HepG2 (cell line): ENCODE results near the gene PCNP. TPM values are rescaled to one million over a fixed set of nuclear protein-coding genes. Genes with fewer than 3 reads are reported as not detected.

Experiments used
- AHR ChIP-seq: IDR thresholded peaks from 2 replicates; pipeline ENCODE4 v1.6.1; 2018; ENCODE audit warnings: missing genetic modification reagents, missing compliant biosample characterization
- ARNTL ChIP-seq: sonication (generic); formaldehyde crosslinking; IDR thresholded peaks from 2 replicates; pipeline ENCODE4 v1.4.0; 2020; ENCODE audit warnings: mild to moderate bottlenecking, missing genetic modification reagents
- GPN1 ChIP-seq: sonication (generic); formaldehyde crosslinking; IDR thresholded peaks from 2 replicates; pipeline ENCODE4 v1.5.1; 2020; ENCODE audit warnings: missing genetic modification reagents, borderline replicate concordance
- MYC ChIP-seq: sonication (generic); formaldehyde crosslinking; IDR thresholded peaks from 2 replicates; pipeline ENCODE4 v1.9.0; 2021; ENCODE audit warnings: missing genetic modification reagents, borderline replicate concordance
- PHF8 ChIP-seq: sonication (generic); formaldehyde crosslinking; IDR thresholded peaks from 2 replicates; pipeline ENCODE4 v1.5.0; 2020; ENCODE audit warnings: missing genetic modification reagents
- REST ChIP-seq, 2 experiments: IDR thresholded peaks; 2 replicates each; pipeline ENCODE4 v1.6.1; 2011 to 2012; ENCODE audit warnings: low read length in 2 of 2, borderline replicate concordance in 1 of 2, low read depth in 1 of 2, mild to moderate bottlenecking in 1 of 2, moderate library complexity in 1 of 2
- RNF219 ChIP-seq: sonication (generic); formaldehyde crosslinking; IDR thresholded peaks from 2 replicates; pipeline ENCODE4 v1.5.0; 2020; ENCODE audit warnings: mild to moderate bottlenecking, missing genetic modification reagents
- SALL1 ChIP-seq: sonication (generic); formaldehyde crosslinking; IDR thresholded peaks from 2 replicates; pipeline ENCODE4 v1.8.0; 2022; ENCODE audit warnings: mild to moderate bottlenecking, missing genetic modification reagents
- TCF7 ChIP-seq: sonication (generic); IDR thresholded peaks from 2 replicates; pipeline ENCODE4 v1.6.1; 2016; ENCODE audit warnings: antibody characterized with exemption, low read depth
- TEAD3 ChIP-seq: optimal IDR thresholded peaks from 2 replicates; pipeline ENCODE3; 2016; ENCODE audit warnings: borderline replicate concordance
- ZBTB10 ChIP-seq: sonication (generic); formaldehyde crosslinking; IDR thresholded peaks from 2 replicates; pipeline ENCODE4 v1.4.0; 2020; ENCODE audit warnings: missing genetic modification reagents, borderline replicate concordance
- ZNF24 ChIP-seq: fragments of 450-650 bp; IDR thresholded peaks from 2 replicates; pipeline ENCODE4 v1.6.1; 2017; ENCODE audit warnings: antibody characterized with exemption, mild to moderate bottlenecking
- ZNF274 ChIP-seq: sonication (generic); formaldehyde crosslinking; IDR thresholded peaks from 2 replicates; pipeline ENCODE4 v1.5.1; 2020; ENCODE audit warnings: mild to moderate bottlenecking, missing genetic modification reagents
- ZNF317 ChIP-seq: sonication (generic); formaldehyde crosslinking; IDR thresholded peaks from 2 replicates; pipeline ENCODE4 v1.5.0; 2020; ENCODE audit warnings: mild to moderate bottlenecking, missing genetic modification reagents
- ZNF44 ChIP-seq: sonication (generic); formaldehyde crosslinking; IDR thresholded peaks from 2 replicates; pipeline ENCODE4 v1.5.1; 2020; ENCODE audit warnings: mild to moderate bottlenecking, missing genetic modification reagents
- ZNF550 ChIP-seq: sonication (generic); formaldehyde crosslinking; IDR thresholded peaks from 2 replicates; pipeline ENCODE4 v1.4.0; 2020; ENCODE audit warnings: mild to moderate bottlenecking, missing genetic modification reagents, borderline replicate concordance
- ZNF703 ChIP-seq: sonication (generic); formaldehyde crosslinking; IDR thresholded peaks from 2 replicates; pipeline ENCODE4 v1.5.1; 2020; ENCODE audit warnings: missing genetic modification reagents, mild to moderate bottlenecking, moderate library complexity, borderline replicate concordance
- polyA plus RNA-seq, 8 experiments: library from polyadenylated mRNA; depleted of rRNA in 3 of 8; stranded (reverse) in 7 of 8; unstranded in 1 of 8; fragments of >200 nt; fragmentation: Illumina TruSeq in 4 of 8; extraction: Trizol in 4 of 8; gene quantifications; 2 replicates each; pipeline versions ENCODE4 v1.2.1 to v1.2.3, GENCODE V29; 2011 to 2016; ENCODE audit warnings: low read depth in 4 of 8, missing spikeins in 1 of 8, mixed read lengths in 1 of 8; ENCODE audit not compliant: insufficient read depth in 1 of 8
- total RNA-seq, 5 experiments: library from RNA; depleted of rRNA; stranded (reverse); fragments of >200 nt; fragmentation: Illumina TruSeq; extraction: Trizol; gene quantifications; 2 replicates each; pipeline ENCODE4 v1.2.3, GENCODE V29; 2016; ENCODE audit warnings: low read depth in 1 of 5
- TF ChIP-seq, protein P1 (sequence below): sonication (generic); formaldehyde crosslinking; IDR thresholded peaks from 2 replicates; pipeline ENCODE4 v1.8.0; 2022; ENCODE audit warnings: mild to moderate bottlenecking, missing genetic modification reagents, borderline replicate concordance

The PCNP gene
- total and polyA plus RNA-seq, 2 of the 13 experiments (the other 11 are each of a cell fraction or from before 2014, with no cell fraction given): 44.1 to 78.2 TPM

GRCh38 chr3:101573449-101574387 lies at the start of gene PCNP (continued):
- peak in 1 of 2 experiments; percentile 44; a peak in 1 of 4 replicates for TF ChIP-seq REST (IDR thresholded peaks at IDR 0.05; ENCODE audit: borderline replicate concordance in 1 of 2, low read depth in 1 of 2, low read length in 2 of 2)
- peak; percentile 97 for TF ChIP-seq TEAD3 (CRISPR knock-in tag)
- TF ChIP-seq ZBTB10 (CRISPR knock-in tag): no peak
- TF ChIP-seq, protein P1, sequence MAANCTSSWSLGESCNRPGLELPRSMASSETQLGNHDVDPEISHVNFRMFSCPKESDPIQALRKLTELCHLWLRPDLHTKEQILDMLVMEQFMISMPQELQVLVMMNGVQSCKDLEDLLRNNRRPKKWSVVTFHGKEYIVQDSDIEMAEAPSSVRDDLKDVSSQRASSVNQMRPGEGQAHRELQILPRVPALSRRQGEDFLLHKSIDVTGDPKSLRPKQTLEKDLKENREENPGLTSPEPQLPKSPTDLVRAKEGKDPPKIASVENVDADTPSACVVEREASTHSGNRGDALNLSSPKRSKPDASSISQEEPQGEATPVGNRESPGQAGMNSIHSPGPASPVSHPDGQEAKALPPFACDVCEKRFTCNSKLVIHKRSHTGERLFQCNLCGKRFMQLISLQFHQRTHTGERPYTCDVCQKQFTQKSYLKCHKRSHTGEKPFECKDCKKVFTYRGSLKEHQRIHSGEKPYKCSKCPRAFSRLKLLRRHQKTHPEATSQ (CRISPR knock-in tag): peak; percentile 95; the same call in 1 of the 2 replicates
- peak; percentile 20; the same call in 1 of the 2 replicates for TF ChIP-seq ZNF274 (CRISPR knock-in tag)
- no peak for TF ChIP-seq RNF219
- TF ChIP-seq ARNTL (CRISPR knock-in tag): 0 out of 2 replicates have a peak, but pooled peaks have one; percentile 38
- TF ChIP-seq ZNF317 (CRISPR knock-in tag): peak; percentile 77; the same call in 1 of the 2 replicates
- TF ChIP-seq MYC (CRISPR knock-in tag): peak; percentile 86
- TF ChIP-seq TCF7: peak; percentile 86
- peak; percentile 88 for TF ChIP-seq SALL1 (CRISPR knock-in tag)
- TF ChIP-seq ZNF24: no peak
- 0 out of 2 replicates have a peak, but pooled peaks have one; percentile 40 for TF ChIP-seq ZNF44 (CRISPR knock-in tag)
- 0 out of 2 replicates have a peak, but pooled peaks have one; percentile 57 for TF ChIP-seq ZNF550 (CRISPR knock-in tag)
- 0 out of 2 replicates have a peak, but pooled peaks have one; percentile 12 for TF ChIP-seq AHR
- TF ChIP-seq GPN1 (CRISPR knock-in tag): no peak
- peak; percentile 96 for TF ChIP-seq PHF8
- peak; percentile 71; the same call in 1 of the 2 replicates for TF ChIP-seq ZNF703 (CRISPR knock-in tag)
